BJ (cell line): ENCODE results near the gene DSCAML1. TPM values are rescaled to one million over a fixed set of nuclear protein-coding genes. Genes with fewer than 3 reads are reported as not detected.

ENCODE experiments used
- CTCF ChIA-PET: fragments of 350-600 bp; formaldehyde crosslinking; extraction: SDS; loops from one replicate; lab custom pipeline; 2021; ENCODE audit warnings: antibody characterized with exemption, inconsistent platforms; lab: Yijun Ruan, JAX
- POLR2A ChIA-PET: fragments of 300-600 bp; sonication (Branson Sonifier 250); formaldehyde crosslinking; extraction: SDS; loops from one replicate; lab custom pipeline; 2021; ENCODE audit warnings: antibody characterized with exemption; lab: Charles Lee
- DNase-seq: peaks from one replicate; pipeline ENCODE4 v3.0.0-alpha.2; 2011; ENCODE audit warnings: low read depth
- H3K27me3 ChIP-seq: 2 replicates; pipeline ENCODE4 v1.6.0; 2011; ENCODE audit warnings: low read length; ENCODE audit not compliant: control insufficient read depth, insufficient read depth
- H3K36me3 ChIP-seq: 2 replicates; pipeline ENCODE4 v1.5.1; 2011; ENCODE audit warnings: low read length; ENCODE audit not compliant: control insufficient read depth, insufficient read depth
- H3K4me3 ChIP-seq: 2 replicates; pipeline ENCODE4 v1.5.1; 2011; ENCODE audit warnings: low read depth, mild to moderate bottlenecking, control low read depth, low read length
- CTCF ChIP-seq: IDR thresholded peaks from 2 replicates; pipeline ENCODE4 v1.5.1; 2011; ENCODE audit warnings: low read depth, mild to moderate bottlenecking, control low read depth, inconsistent platforms, low read length, moderate library complexity; ENCODE audit not compliant: insufficient read depth
- polyA plus RNA-seq: library from polyadenylated mRNA; depleted of rRNA; stranded (reverse); fragments of >200 nt; gene quantifications from 2 replicates; pipeline ENCODE4 v1.2.3, GENCODE V29; 2011

DSCAML1 gene
- polyA plus RNA-seq, 1 experiment: not detected

- ChIA-PET CTCF (interaction anchor here (1.3 to 4.9 kb wide), 3 partner anchors 13 to 19 kb away, joined by 3 to 32 read pairs (median 5); no protein-coding TSS in a partner anchor), POLR2A (no interaction called here)
- DNase-seq: no peak
- no peaks in the 10 kb centered on the region for H3K27me3 ChIP-seq
- TF ChIP-seq CTCF: no peak
- no peak within 1 kb of the TSS for H3K4me3 ChIP-seq
- H3K36me3 ChIP-seq: no peaks in the 10 kb centered on the region
Observed at GRCh38 chr11:117824571-117825537, 27.8 kb upstream of the DSCAML1 start, which contains the start of gene FXYD2. Gene FXYD2, minus strand, starts transcription at chr11:117824744. Its CDS starts 66 bp downstream, at chr11:117824678.

GRCh38 chr11:117823946-117824420 lies 27.0 kb upstream of the DSCAML1 start:
- CTCF ChIA-PET: interaction anchor here (1.3 to 4.9 kb wide), 3 partner anchors 12 to 20 kb away, joined by 3 to 32 read pairs (median 5); no protein-coding TSS in a partner anchor
- Histone ChIP-seq H3K36me3 (no peaks in the 10 kb centered on the region), H3K27me3 (no peaks in the 10 kb centered on the region), H3K4me3 (no peak overlapping the region)
- DNase-seq: no peak
- POLR2A ChIA-PET: no interaction called here
- no peak for TF ChIP-seq CTCF

- no peak overlapping the region for H3K4me3 ChIP-seq
- H3K36me3 ChIP-seq: no peaks in the 10 kb centered on the region
- H3K27me3 ChIP-seq: no peaks in the 10 kb centered on the region
- POLR2A ChIA-PET: no interaction called here
- CTCF ChIA-PET: interaction anchor here (1.2 to 4.9 kb wide), 4 partner anchors 10 to 21 kb away, joined by 3 to 32 read pairs (median 6); no protein-coding TSS in a partner anchor
- TF ChIP-seq CTCF: no peak
- DNase-seq: no peak
Observed at GRCh38 chr11:117823294-117823945, 26.4 kb upstream of the DSCAML1 start.

- ChIA-PET POLR2A (no interaction called here), CTCF (interaction anchor here (1.2 to 4.9 kb wide), 3 partner anchors 11 to 18 kb away, joined by 3 to 32 read pairs (median 6); no protein-coding TSS in a partner anchor)
- H3K27me3 ChIP-seq: no peaks in the 10 kb centered on the region
- peak; percentile 47 for TF ChIP-seq CTCF
- no peak for DNase-seq
- no peak overlapping the region for H3K4me3 ChIP-seq
- no peaks in the 10 kb centered on the region for H3K36me3 ChIP-seq
Observed at GRCh38 chr11:117822074-117823033, 25.3 kb upstream of the DSCAML1 start.
